GM12875 (cell line): Measurements from ENCODE around the gene ATOH8.

ENCODE experiments used
- H3K4me3 ChIP-seq: one replicate; pipeline ENCODE4 v1.5.1; 2011; ENCODE audit warnings: low read depth, low read length, control low read depth
- TF ChIP-seq, protein P1 (sequence below): IDR thresholded peaks from 2 replicates; pipeline ENCODE4 v1.5.1; 2011; ENCODE audit warnings: low read depth, mild to moderate bottlenecking, control low read depth, inconsistent platforms, low read length, moderate library complexity, borderline replicate concordance; ENCODE audit not compliant: insufficient read depth

Gene ATOH8

DNA sequence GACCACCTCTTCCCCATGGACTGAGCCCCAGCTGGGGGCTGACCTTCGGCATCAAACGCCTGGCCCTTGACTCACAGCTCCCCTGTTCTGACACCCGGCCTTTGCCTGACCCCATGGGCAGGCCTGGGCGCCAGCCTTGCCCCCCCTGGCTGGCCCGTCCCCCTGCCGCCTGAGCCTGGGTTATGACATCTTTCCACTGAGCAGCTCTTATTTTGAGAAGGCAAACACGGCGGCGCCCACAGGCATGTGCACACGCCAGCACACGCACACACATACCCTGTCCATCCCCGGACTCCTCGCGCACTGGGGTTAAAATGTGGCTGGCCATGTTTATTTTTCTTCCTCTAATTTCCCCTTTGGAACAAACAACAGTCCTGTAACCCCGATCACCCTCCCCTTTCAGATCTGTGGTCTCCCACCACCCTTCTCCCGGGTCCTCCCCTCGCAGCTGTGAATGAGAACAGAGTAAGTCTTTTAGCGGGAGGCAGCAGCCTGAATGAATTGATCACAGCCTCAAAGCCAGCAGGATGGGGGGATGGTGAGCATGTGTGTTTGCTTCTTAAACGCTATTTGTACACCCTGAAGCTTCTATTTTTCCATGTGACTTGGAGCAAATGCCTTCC, 11.8 kb upstream of the ATOH8 start:
- TF ChIP-seq, protein P1, sequence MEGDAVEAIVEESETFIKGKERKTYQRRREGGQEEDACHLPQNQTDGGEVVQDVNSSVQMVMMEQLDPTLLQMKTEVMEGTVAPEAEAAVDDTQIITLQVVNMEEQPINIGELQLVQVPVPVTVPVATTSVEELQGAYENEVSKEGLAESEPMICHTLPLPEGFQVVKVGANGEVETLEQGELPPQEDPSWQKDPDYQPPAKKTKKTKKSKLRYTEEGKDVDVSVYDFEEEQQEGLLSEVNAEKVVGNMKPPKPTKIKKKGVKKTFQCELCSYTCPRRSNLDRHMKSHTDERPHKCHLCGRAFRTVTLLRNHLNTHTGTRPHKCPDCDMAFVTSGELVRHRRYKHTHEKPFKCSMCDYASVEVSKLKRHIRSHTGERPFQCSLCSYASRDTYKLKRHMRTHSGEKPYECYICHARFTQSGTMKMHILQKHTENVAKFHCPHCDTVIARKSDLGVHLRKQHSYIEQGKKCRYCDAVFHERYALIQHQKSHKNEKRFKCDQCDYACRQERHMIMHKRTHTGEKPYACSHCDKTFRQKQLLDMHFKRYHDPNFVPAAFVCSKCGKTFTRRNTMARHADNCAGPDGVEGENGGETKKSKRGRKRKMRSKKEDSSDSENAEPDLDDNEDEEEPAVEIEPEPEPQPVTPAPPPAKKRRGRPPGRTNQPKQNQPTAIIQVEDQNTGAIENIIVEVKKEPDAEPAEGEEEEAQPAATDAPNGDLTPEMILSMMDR = no peak
- H3K4me3 ChIP-seq = no peak overlapping the region

DNA sequence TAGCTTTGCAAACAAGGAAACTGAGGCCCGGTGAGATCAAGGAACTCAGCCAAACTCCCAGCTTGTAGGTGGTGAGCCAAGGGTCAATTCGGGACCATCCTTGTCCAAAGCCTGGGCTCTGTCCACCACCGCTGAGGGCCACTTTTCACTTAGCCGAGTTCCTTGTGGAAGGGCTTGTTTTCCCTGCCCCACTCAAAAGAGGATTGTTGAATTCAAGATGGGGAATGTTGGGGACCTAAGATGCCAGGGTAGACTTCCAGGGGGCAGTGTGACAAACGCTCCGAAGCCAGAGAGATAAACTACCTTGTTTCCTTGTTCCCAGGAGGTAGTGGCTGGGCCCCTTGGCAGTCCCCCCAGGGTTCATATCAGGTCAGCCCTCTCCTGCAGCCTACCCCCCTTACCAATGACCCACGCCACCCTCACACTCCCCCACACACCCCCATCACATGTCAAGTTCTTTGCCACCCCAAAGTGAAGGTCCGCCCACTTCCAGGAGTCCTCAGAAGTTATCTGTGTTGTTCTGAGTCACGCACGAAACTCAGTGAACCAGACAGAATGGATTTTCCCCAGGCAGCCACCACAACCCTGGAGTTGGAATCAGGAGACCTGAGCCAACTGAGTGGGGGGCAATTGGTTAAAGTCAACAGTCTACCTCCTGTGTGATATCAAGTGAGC, 10.3 kb upstream of the ATOH8 start:
- TF ChIP-seq, protein P1 = no peak
- H3K4me3 ChIP-seq = no peak overlapping the region

DNA sequence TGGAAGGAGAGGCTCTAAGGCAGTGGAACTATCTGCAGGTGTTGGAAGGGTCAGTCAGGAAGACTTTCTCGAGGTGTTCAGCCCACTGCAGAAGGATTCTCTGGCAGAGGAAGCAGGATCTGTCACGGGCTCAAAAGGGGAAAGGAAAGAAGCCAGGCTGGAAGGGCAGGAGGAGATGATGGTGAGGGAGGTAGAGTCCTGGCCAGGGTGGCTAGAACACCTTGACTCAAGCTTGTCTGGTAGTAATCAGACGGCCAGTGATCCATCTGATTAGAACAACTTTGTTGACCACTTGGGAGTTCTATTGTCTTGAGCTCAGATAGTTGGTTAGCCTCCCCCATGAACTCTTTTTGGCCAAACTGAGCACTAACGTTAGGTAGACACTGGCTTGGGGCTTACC, 9.7 kb upstream of the ATOH8 start:
- TF ChIP-seq, protein P1 = no peak
- no peak overlapping the region for H3K4me3 ChIP-seq

DNA sequence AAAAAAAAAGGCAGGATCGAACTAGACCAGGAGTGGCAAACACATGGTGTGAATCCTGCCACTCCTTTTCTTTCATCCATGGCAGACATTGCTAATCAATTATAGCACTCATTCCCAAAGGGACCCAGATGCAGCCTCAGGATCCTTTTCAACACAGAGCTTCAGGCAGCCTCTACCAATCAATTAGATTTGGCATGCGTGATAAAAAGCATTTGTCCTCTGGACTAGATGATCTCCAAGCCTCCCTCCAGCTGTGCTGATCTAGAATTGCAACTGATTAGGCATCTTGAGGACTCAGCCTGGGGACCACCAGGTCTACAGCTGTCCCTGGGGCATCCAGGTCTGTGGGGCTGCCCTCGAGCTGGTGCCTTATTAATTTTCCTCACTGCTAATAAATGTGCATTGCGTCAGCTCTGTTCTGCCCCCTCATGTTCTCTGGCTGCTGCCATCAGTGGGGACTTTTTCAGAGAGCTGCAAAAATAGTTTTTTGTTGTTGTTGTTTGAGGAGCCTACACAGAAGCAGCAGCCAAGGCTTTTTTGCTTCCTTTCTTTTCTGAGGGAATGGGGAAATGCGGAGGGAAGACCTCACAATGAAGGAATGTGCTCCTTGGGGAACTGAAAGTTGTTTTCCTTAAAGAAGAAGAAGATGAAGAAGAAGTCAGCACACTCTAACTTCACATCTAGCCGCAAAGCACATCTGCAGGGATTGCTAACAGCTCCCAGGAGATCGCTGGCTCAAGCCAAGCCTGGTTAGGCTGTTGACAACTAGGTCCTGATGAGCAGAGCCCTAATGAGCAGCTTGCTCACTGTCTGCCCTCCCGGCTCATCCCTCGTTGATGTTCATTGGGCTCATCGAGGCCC, 8.8 kb upstream of the ATOH8 start:
- no peak overlapping the region for H3K4me3 ChIP-seq
- TF ChIP-seq, protein P1 = no peak

DNA sequence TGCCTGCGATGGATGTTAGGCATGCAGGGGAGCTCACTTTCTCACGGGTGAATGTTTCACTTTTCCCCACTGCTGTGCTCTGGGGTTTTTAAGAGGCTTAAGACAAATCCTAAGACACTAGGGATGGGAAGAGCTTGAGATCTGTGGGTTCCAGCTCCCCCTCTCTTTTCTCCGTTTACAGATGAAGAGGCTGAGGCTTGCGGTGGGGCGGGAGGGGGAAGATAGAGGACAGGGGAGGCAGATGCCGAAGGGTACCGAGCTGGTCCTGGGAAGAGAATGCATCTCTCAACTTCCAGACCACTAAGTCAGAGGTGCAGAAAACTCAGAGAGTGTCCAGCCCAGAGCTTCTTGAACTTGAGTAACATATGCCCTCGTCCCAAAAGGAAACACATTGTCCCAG, 8.2 kb upstream of the ATOH8 start:
- TF ChIP-seq, protein P1 = no peak

DNA sequence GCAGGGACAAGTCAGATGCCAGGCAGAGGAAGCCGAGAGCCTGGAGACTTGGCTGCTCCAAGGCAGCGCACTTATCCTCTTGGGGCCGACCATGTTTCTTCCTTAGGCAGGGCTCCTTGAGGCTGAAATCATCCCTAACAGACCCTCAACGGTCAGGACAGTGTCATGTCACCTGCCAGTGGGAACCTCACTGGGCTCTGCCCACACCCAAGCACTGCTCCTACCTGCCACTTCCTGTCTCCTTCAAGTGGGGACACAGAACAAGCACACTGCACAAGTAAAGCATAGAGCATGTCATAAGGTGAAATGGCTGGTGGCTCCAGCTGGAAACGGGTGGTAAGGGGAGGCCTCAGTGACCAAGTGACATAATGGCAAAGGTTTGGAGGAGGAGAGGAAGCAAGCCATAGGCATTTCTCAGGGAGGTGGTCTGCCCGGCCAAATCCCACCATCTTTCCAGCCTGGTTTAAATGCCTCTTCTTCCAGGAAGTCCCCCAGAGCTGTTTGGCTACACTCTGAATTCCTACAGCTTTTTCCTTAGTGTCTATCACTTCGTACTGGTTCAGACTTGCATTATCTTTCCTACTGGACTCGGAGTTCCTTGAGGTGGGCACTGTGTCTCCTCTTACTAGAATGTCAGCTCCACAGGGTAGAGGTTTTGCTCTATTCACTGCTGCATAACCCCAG, 7.3 kb upstream of the ATOH8 start:
- no peak overlapping the region for H3K4me3 ChIP-seq
- TF ChIP-seq, protein P1 = no peak

More for the DNA sequence above, 8.2 kb upstream of the ATOH8 start:
- H3K4me3 ChIP-seq = no peak overlapping the region
